Trophoblast cell (in vitro differentiated cells and primary cell): Measurements from ENCODE around the gene SULF2.

Experiments
- DNase-seq, 2 donors: peaks; one replicate each; pipeline ENCODE4 v3.0.0-alpha.2; 2016
- H2AFZ ChIP-seq: 2 replicates; pipeline ENCODE4 v1.6.1; 2013; ENCODE audit warnings: low read length, moderate library complexity, mild to moderate bottlenecking; ENCODE audit not compliant: insufficient read depth, poor library complexity
- H2AK5ac ChIP-seq: 2 replicates; pipeline ENCODE4 v1.6.1; 2013; ENCODE audit warnings: mild to moderate bottlenecking, low read length
- H2BK120ac ChIP-seq: 2 replicates; pipeline ENCODE4 v1.6.1; 2013; ENCODE audit warnings: low read length, mild to moderate bottlenecking, moderate library complexity; ENCODE audit not compliant: insufficient read depth, poor library complexity
- H2BK12ac ChIP-seq: 2 replicates; pipeline ENCODE4 v1.6.1; 2013; ENCODE audit warnings: mild to moderate bottlenecking, low read length, moderate library complexity
- H2BK5ac ChIP-seq: 2 replicates; pipeline ENCODE4 v1.6.1; 2013; ENCODE audit warnings: low read length, low read depth, moderate library complexity, mild to moderate bottlenecking; ENCODE audit not compliant: poor library complexity
- H3K14ac ChIP-seq: 2 replicates; pipeline ENCODE4 v1.6.1; 2013; ENCODE audit warnings: mild to moderate bottlenecking, low read length
- H3K18ac ChIP-seq: 2 replicates; pipeline ENCODE4 v1.6.1; 2013; ENCODE audit warnings: mild to moderate bottlenecking, low read length
- H3K23ac ChIP-seq: 2 replicates; pipeline ENCODE4 v1.6.1; 2013; ENCODE audit warnings: low read length
- H3K27ac ChIP-seq: 2 replicates; pipeline ENCODE4 v1.5.1; 2013; ENCODE audit warnings: low read depth, mild to moderate bottlenecking, inconsistent platforms, low read length, moderate library complexity
- H3K27me3 ChIP-seq: 2 replicates; pipeline ENCODE4 v1.6.1; 2013; ENCODE audit warnings: inconsistent platforms, mild to moderate bottlenecking, low read length, moderate library complexity; ENCODE audit not compliant: insufficient read depth
- H3K36me3 ChIP-seq, 2 experiments: 1 replicate in 1 of 2; 2 replicates in 1 of 2; pipeline ENCODE4 v1.6.1; 2013; ENCODE audit warnings: low read length in 2 of 2, mild to moderate bottlenecking in 2 of 2, moderate library complexity in 1 of 2; ENCODE audit not compliant: insufficient read depth in 2 of 2, control insufficient read depth in 1 of 2
- H3K4ac ChIP-seq: 2 replicates; pipeline ENCODE4 v1.6.1; 2013; ENCODE audit warnings: low read depth, mild to moderate bottlenecking, low read length, moderate library complexity
- H3K4me1 ChIP-seq, 2 experiments: 1 replicate in 1 of 2; 2 replicates in 1 of 2; pipeline ENCODE4 v1.6.1; 2013; ENCODE audit warnings: low read length in 2 of 2, mild to moderate bottlenecking in 2 of 2, moderate library complexity in 1 of 2; ENCODE audit not compliant: insufficient read depth in 2 of 2, control insufficient read depth in 1 of 2
- H3K4me2 ChIP-seq: 2 replicates; pipeline ENCODE4 v1.6.1; 2013; ENCODE audit warnings: inconsistent platforms, mild to moderate bottlenecking, low read length, moderate library complexity
- H3K4me3 ChIP-seq: 2 replicates; pipeline ENCODE4 v1.5.1; 2013; ENCODE audit warnings: mild to moderate bottlenecking, low read depth, low read length, inconsistent platforms
- H3K79me1 ChIP-seq: one replicate; pipeline ENCODE4 v1.6.1; 2013; ENCODE audit warnings: low read length
- H3K79me2 ChIP-seq: 2 replicates; pipeline ENCODE4 v1.6.1; 2013; ENCODE audit warnings: low read length, mild to moderate bottlenecking; ENCODE audit not compliant: control insufficient read depth, insufficient read depth, poor library complexity
- H3K9ac ChIP-seq: 2 replicates; pipeline ENCODE4 v1.6.1; 2013; ENCODE audit warnings: mild to moderate bottlenecking, low read length
- H3K9me3 ChIP-seq: 2 replicates; pipeline ENCODE4 v1.6.1; 2013; ENCODE audit warnings: low read depth, mild to moderate bottlenecking, control low read depth, inconsistent platforms, low read length; ENCODE audit not compliant: insufficient read depth
- H4K12ac ChIP-seq: 2 replicates; pipeline ENCODE4 v1.6.1; 2013; ENCODE audit warnings: low read depth, mild to moderate bottlenecking, low read length, moderate library complexity
- H4K8ac ChIP-seq: 2 replicates; pipeline ENCODE4 v1.6.1; 2013; ENCODE audit warnings: low read depth, mild to moderate bottlenecking, low read length, moderate library complexity
- H4K91ac ChIP-seq: one replicate; pipeline ENCODE4 v1.6.1; 2013; ENCODE audit warnings: low read depth, mild to moderate bottlenecking, low read length, moderate library complexity
- WGBS: extraction: QIAGEN DNeasy Blood & Tissue Kit; methylation state at CpG from one replicate; pipeline ENCODE4 v1.1.7; 2013; ENCODE audit warnings: missing lambda C conversion rate; ENCODE audit not compliant: insufficient read length, insufficient coverage; ENCODE audit errors: extremely low coverage; 5-methylcytosine and 5-hydroxymethylcytosine counted together

Gene SULF2

GRCh38 chr20:47720636-47721427 is 64.4 kb downstream of the SULF2 start:
- Histone ChIP-seq H2BK5ac (no peak overlapping the region), H2AK5ac (no peak overlapping the region), H3K9me3 (peaks cover 1% of the 10 kb centered on the region), H4K8ac (no peak overlapping the region), H3K23ac (no peak overlapping the region), H3K27ac (no peak overlapping the region), H3K4ac (no peak overlapping the region), H3K14ac (no peak overlapping the region), H3K27me3 (no peaks in the 10 kb centered on the region), H3K4me1 (no peaks in the 10 kb centered on the region), H3K79me1 (no peaks in the 10 kb centered on the region), H3K36me3 (no peaks in the 10 kb centered on the region), H2BK120ac (no peak overlapping the region), H3K4me3 (no peak overlapping the region), H4K12ac (no peak overlapping the region), H3K18ac (no peak overlapping the region), H2AFZ (no peak overlapping the region), H3K9ac (no peak overlapping the region), H4K91ac (no peak overlapping the region), H3K4me2 (no peak overlapping the region), H2BK12ac (no peak overlapping the region), H3K79me2 (no peaks in the 10 kb centered on the region)
- no peak for DNase-seq
- WGBS = no CpG with 5 or more reads among the region's 7 CpGs

GRCh38 chr20:47719625-47720024 is 65.7 kb downstream of the SULF2 start:
- WGBS = no CpG with 5 or more reads among the region's 2 CpGs
- Histone ChIP-seq H3K4ac (no peak overlapping the region), H2AFZ (no peak overlapping the region), H3K27me3 (no peaks in the 10 kb centered on the region), H3K79me1 (no peaks in the 10 kb centered on the region), H3K27ac (no peak overlapping the region), H2BK5ac (no peak overlapping the region), H3K9ac (no peak overlapping the region), H3K23ac (no peak overlapping the region), H3K4me2 (no peak overlapping the region), H4K91ac (no peak overlapping the region), H3K4me3 (no peak overlapping the region), H2BK12ac (no peak overlapping the region), H3K14ac (no peak overlapping the region), H2BK120ac (no peak overlapping the region), H4K8ac (no peak overlapping the region), H3K36me3 (no peaks in the 10 kb centered on the region), H4K12ac (no peak overlapping the region), H2AK5ac (no peak overlapping the region), H3K18ac (no peak overlapping the region), H3K9me3 (peaks cover 1% of the 10 kb centered on the region), H3K4me1 (no peaks in the 10 kb centered on the region), H3K79me2 (no peaks in the 10 kb centered on the region)
- DNase-seq = no peak

GRCh38 chr20:47719211-47719610 is 66.1 kb downstream of the SULF2 start:
- Histone ChIP-seq H3K4ac (no peak overlapping the region), H3K14ac (no peak overlapping the region), H2BK5ac (no peak overlapping the region), H3K23ac (no peak overlapping the region), H3K79me1 (no peaks in the 10 kb centered on the region), H3K27ac (no peak overlapping the region), H3K4me2 (no peak overlapping the region), H3K27me3 (no peaks in the 10 kb centered on the region), H4K91ac (no peak overlapping the region), H2AFZ (no peak overlapping the region), H3K36me3 (no peaks in the 10 kb centered on the region), H2AK5ac (no peak overlapping the region), H3K4me3 (no peak overlapping the region), H3K9ac (no peak overlapping the region), H2BK12ac (no peak overlapping the region), H4K12ac (no peak overlapping the region), H3K18ac (no peak overlapping the region), H3K9me3 (peaks cover 1% of the 10 kb centered on the region), H3K79me2 (no peaks in the 10 kb centered on the region), H2BK120ac (no peak overlapping the region), H4K8ac (no peak overlapping the region), H3K4me1 (no peaks in the 10 kb centered on the region)
- no peak for DNase-seq
- no CpG with 5 or more reads among the region's 4 CpGs for WGBS

GRCh38 chr20:47718398-47718797 is 66.9 kb downstream of the SULF2 start:
- Histone ChIP-seq H4K8ac (no peak overlapping the region), H2BK120ac (no peak overlapping the region), H3K79me1 (no peaks in the 10 kb centered on the region), H3K9ac (no peak overlapping the region), H2BK5ac (no peak overlapping the region), H2BK12ac (no peak overlapping the region), H3K9me3 (peaks cover 1% of the 10 kb centered on the region), H4K12ac (no peak overlapping the region), H3K14ac (no peak overlapping the region), H3K4ac (no peak overlapping the region), H3K23ac (no peak overlapping the region), H4K91ac (no peak overlapping the region), H3K4me2 (no peak overlapping the region), H3K27ac (no peak overlapping the region), H2AFZ (no peak overlapping the region), H3K18ac (no peak overlapping the region), H3K27me3 (no peaks in the 10 kb centered on the region), H3K4me3 (no peak overlapping the region), H2AK5ac (no peak overlapping the region), H3K36me3 (no peaks in the 10 kb centered on the region), H3K79me2 (no peaks in the 10 kb centered on the region), H3K4me1 (no peaks in the 10 kb centered on the region)
- DNase-seq = no peak
- no CpG with 5 or more reads among the region's 4 CpGs for WGBS
